ENCODE results near the gene DBNDD1. TPM values are rescaled to one million over a fixed set of nuclear protein-coding genes. Genes with fewer than 3 reads are reported as not detected.

The DBNDD1 gene
- total RNA-seq, 1 experiment from 2014 or later: 32.4 TPM

DNA sequence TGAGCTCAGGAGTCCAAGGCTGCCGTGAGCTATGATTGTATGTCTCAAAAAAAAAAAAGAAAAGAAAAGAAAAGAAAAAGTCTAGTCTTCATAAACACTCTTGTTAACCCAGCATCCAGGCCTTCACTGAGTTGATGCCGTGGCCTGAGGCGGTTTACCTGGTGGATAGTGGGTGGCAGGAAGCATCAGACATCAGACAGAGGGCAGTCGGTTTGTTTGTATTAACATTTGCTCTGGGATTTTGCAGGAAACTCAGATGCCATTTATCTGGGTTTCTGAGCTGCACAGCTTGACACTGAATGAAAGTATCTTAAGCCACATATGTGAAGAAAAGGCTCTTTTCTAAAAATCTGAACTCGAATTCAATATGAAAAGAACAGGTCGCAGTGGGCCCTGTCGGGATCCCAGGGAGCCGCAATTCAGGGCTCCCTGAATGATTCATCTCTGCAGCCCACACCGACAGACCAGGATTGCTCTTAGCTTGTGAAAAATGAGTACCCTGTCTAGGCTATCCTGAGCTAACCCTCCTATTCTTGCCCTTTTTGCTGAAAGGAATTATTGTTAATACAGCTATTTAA is 1.1 kb upstream of the DBNDD1 start:
- CTCF ChIA-PET: interaction anchor here (1.1 kb wide), 1 partner anchor 97 kb away, joined by 3 read pairs; the partner anchor contains the start of gene TUBB3
- DNase-seq: no peak
- no peaks in the 10 kb centered on the region; the same call in 1 of the 2 replicates for H4K20me1 ChIP-seq (ENCODE audit: insufficient read depth)
- H3K4me2 ChIP-seq: peak overlapping the region; percentile 98
- peaks cover 44% of the 10 kb centered on the region for H3K79me2 ChIP-seq (ENCODE audit: low read depth)
- H3K36me3 ChIP-seq (ENCODE audit: low read depth): no peaks in the 10 kb centered on the region
- H3K27ac ChIP-seq: peak overlapping the region; percentile 87
- TF ChIP-seq EZH2 (IDR thresholded peaks at IDR 0.05; ENCODE audit: low read depth): no peak
- TF ChIP-seq, protein P1, sequence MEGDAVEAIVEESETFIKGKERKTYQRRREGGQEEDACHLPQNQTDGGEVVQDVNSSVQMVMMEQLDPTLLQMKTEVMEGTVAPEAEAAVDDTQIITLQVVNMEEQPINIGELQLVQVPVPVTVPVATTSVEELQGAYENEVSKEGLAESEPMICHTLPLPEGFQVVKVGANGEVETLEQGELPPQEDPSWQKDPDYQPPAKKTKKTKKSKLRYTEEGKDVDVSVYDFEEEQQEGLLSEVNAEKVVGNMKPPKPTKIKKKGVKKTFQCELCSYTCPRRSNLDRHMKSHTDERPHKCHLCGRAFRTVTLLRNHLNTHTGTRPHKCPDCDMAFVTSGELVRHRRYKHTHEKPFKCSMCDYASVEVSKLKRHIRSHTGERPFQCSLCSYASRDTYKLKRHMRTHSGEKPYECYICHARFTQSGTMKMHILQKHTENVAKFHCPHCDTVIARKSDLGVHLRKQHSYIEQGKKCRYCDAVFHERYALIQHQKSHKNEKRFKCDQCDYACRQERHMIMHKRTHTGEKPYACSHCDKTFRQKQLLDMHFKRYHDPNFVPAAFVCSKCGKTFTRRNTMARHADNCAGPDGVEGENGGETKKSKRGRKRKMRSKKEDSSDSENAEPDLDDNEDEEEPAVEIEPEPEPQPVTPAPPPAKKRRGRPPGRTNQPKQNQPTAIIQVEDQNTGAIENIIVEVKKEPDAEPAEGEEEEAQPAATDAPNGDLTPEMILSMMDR (conservative IDR thresholded peaks at IDR 0.05): no peak
- intact Hi-C loops (cut with micrococcal nuclease; ENCODE audit: unreplicated experiment): loop anchor here (2.0 to 5.0 kb wide), 4 partner anchors 48 to 318 kb away; partner anchors contain the start of genes MC1R and SPATA2L
- TSS peak; percentile 42 for BruUV-seq (replicated peaks)
- peaks cover 36% of the 10 kb centered on the region for H3F3A ChIP-seq (ENCODE audit: insufficient read depth, low read depth)
- peaks cover 29% of the 10 kb centered on the region for H3K4me1 ChIP-seq (replicated peaks; ENCODE audit: insufficient read depth)
- POLR2A ChIA-PET (ENCODE audit: unreplicated experiment): interaction anchor here (0.6 to 0.7 kb wide), 3 partner anchors 53 to 121 kb away, joined by 3 to 9 read pairs (median 9); no protein-coding TSS in a partner anchor
- H2AFZ ChIP-seq: peak overlapping the region; percentile 91
- no peaks in the 10 kb centered on the region for H3K27me3 ChIP-seq (ENCODE audit: insufficient read depth, low read depth)
- no peaks in the 10 kb centered on the region for H3K9me2 ChIP-seq (ENCODE audit: insufficient read depth)
- H3K9me3 ChIP-seq (ENCODE audit: insufficient read depth, low read depth): no peaks in the 10 kb centered on the region
- H3K4me3 ChIP-seq: peak overlapping the region; percentile 86

DNA sequence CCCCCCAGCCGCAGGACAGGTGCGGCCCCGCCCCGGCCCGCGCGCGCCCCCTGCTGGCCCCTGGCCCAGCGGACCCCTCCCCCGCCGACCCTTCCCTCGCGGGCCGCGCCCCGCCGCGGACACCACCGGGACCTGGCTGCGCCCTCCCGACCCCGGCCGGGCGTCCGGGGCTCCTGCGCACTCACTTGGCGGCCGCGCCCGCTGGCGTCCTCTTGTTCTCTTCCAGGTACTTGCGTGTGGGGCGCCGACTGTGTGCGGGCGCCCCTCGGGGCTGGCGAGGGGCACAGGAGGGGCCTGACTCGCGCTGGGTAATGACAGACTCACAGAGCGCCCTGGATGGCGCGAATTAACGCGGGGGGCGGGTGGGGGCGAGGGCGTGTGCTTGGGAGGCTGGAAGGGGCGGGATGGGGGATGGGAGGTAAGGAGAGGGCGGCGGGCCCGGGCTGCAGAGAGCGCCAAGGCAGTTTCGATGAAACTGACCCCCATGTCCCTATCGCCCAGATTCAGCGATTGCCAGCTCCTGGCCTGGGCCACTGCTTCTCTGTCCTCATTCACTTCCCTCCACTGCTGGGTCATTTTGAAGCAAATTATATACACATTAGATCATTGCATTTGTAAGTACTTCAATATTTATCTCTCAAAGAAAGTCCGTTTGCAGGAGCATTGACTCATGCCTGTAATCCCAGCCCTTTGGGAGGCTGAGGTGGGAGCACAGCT is 445 bp upstream of the DBNDD1 start:
- no peaks in the 10 kb centered on the region for H3K36me3 ChIP-seq (ENCODE audit: low read depth)
- H3K9me2 ChIP-seq (ENCODE audit: insufficient read depth): no peaks in the 10 kb centered on the region
- TF ChIP-seq, protein P1 (conservative IDR thresholded peaks at IDR 0.05): peak; percentile 56
- TF ChIP-seq EZH2 (IDR thresholded peaks at IDR 0.05; ENCODE audit: low read depth): no peak
- peaks cover 29% of the 10 kb centered on the region for H3K4me1 ChIP-seq (replicated peaks; ENCODE audit: insufficient read depth)
- DNase-seq: peak; percentile 66 to 74
- H4K20me1 ChIP-seq (ENCODE audit: insufficient read depth): no peaks in the 10 kb centered on the region; the same call in 1 of the 2 replicates
- peak overlapping the region; percentile 87 for H3K27ac ChIP-seq
- peak overlapping the region; percentile 91 for H2AFZ ChIP-seq
- peaks cover 36% of the 10 kb centered on the region for H3F3A ChIP-seq (ENCODE audit: insufficient read depth, low read depth)
- POLR2A ChIA-PET (ENCODE audit: unreplicated experiment): interaction anchor here (0.6 to 1.0 kb wide), 5 partner anchors 14 to 182 kb away, joined by 3 to 29 read pairs (median 5); no protein-coding TSS in a partner anchor
- H3K27me3 ChIP-seq (ENCODE audit: insufficient read depth, low read depth): no peaks in the 10 kb centered on the region
- H3K79me2 ChIP-seq (ENCODE audit: low read depth): peaks cover 43% of the 10 kb centered on the region
- CTCF ChIA-PET: interaction anchor here (0.9 to 1.1 kb wide), 4 partner anchors 20 to 97 kb away, joined by 3 to 6 read pairs (median 4); partner anchors contain the start of gene TUBB3
- BruUV-seq (replicated peaks): no TSS peak
- intact Hi-C loops (cut with micrococcal nuclease; ENCODE audit: unreplicated experiment): loop anchor here (2.0 to 5.0 kb wide), 4 partner anchors 47 to 317 kb away; partner anchors contain the start of genes MC1R and SPATA2L
- peak overlapping the region; percentile 86 for H3K4me3 ChIP-seq
- no peaks in the 10 kb centered on the region for H3K9me3 ChIP-seq (ENCODE audit: insufficient read depth, low read depth)
- H3K4me2 ChIP-seq: peak overlapping the region; percentile 98

DNA sequence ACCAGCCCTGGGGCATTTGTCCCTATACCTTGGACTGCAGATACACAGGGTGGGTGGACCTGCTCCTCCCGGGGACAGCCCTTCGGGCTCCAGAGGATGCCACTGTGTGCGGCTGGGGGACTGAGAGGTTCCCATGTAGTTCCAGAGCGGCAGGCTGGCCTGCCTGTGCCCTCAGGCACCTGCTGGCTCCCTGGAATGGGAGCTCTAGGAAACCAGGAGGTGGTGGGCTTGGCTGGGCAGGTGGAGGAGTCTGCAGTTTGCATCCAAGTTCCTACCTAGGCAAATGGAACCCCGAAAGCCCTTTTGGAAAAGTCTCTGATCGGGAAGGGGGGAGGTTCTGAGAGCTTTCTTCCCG is 982 bp downstream of the DBNDD1 start:
- H3K27ac ChIP-seq: no peak overlapping the region
- no peaks in the 10 kb centered on the region for H3K36me3 ChIP-seq (ENCODE audit: low read depth)
- H3K9me3 ChIP-seq (ENCODE audit: insufficient read depth, low read depth): no peaks in the 10 kb centered on the region
- H3K79me2 ChIP-seq (ENCODE audit: low read depth): peaks cover 32% of the 10 kb centered on the region
- H3K4me2 ChIP-seq: peak overlapping the region; percentile 91
- ChIA-PET POLR2A (ENCODE audit: unreplicated experiment) (interaction anchor here (0.6 kb wide), 2 partner anchors 27 to 504 kb away, joined by 3 read pairs; no protein-coding TSS in a partner anchor), CTCF (no interaction called here)
- peak overlapping the region; percentile 75; the same call in 1 of the 2 replicates for H2AFZ ChIP-seq
- intact Hi-C loops (cut with micrococcal nuclease; ENCODE audit: unreplicated experiment): no loop called here
- peak in 1 of 2 experiments; percentile 34 for DNase-seq
- BruUV-seq (replicated peaks): no TSS peak
- no peaks in the 10 kb centered on the region for H3K27me3 ChIP-seq (ENCODE audit: insufficient read depth, low read depth)
- peak overlapping the region; percentile 69 for H3K4me3 ChIP-seq
- TF ChIP-seq EZH2 (IDR thresholded peaks at IDR 0.05; ENCODE audit: low read depth): no peak
- TF ChIP-seq, protein P1 (conservative IDR thresholded peaks at IDR 0.05): no peak
- peaks cover 25% of the 10 kb centered on the region for H3K4me1 ChIP-seq (replicated peaks; ENCODE audit: insufficient read depth)
- peaks cover 32% of the 10 kb centered on the region for H3F3A ChIP-seq (ENCODE audit: insufficient read depth, low read depth)
- H3K9me2 ChIP-seq (ENCODE audit: insufficient read depth): no peaks in the 10 kb centered on the region
- H4K20me1 ChIP-seq (ENCODE audit: insufficient read depth): no peaks in the 10 kb centered on the region
